K562 (cell line): Measurements from ENCODE around the gene KRTAP5-11. TPM values are rescaled to one million over a fixed set of nuclear protein-coding genes. Genes with fewer than 3 reads are reported as not detected.
"Not testable (repeated sequence)": the region's sequence is repeated elsewhere in the genome, so short reads cannot be mapped to it uniquely, and the experiment has no call there.

Source experiments
- ATAC-seq: fragments of 200-7000 bp; cut with Tn5 transposase; 3 replicates; pipeline ENCODE4 v1.9.1; 2020; ENCODE audit warnings: moderate library complexity
- BruUV-seq: library from RNA; stranded (reverse); fragments of 400-500 nt; replicated peaks from 2 replicates; lab custom pipeline; 2021; lab: Mats Ljungman, UMichigan
- CTCF ChIA-PET: fragments of 300-600 bp; formaldehyde crosslinking; extraction: SDS; loops from one replicate; lab custom pipeline; 2021; ENCODE audit warnings: low intra/inter-chr PET ratio; lab: Yijun Ruan, JAX
- POLR2A ChIA-PET: fragments of 300-600, 350-650 bp; sonication (Branson Sonifier 250); formaldehyde crosslinking; extraction: SDS; loops from one replicate; lab custom pipeline; 2021; ENCODE audit warnings: antibody characterized with exemption, inconsistent platforms; lab: Yijun Ruan, JAX
- DNase-seq, 4 experiments: peaks; one replicate each; pipeline versions ENCODE4 v3.0.0 to v3.0.0-alpha.2; 2011 to 2018; ENCODE audit warnings: low spot score in 3 of 4, mixed read lengths in 3 of 4; ENCODE audit errors: extremely low read depth in 1 of 4
- FAIRE-seq: peaks from 2 replicates; lab custom pipeline; 2011; peaks lifted over from hg19 to GRCh38; lab: Jason Lieb, UNC
- H2AFZ ChIP-seq: 2 replicates; pipeline ENCODE4 v1.6.0; 2011; ENCODE audit warnings: low read depth, low read length, control low read depth, inconsistent platforms
- H3K27ac ChIP-seq: fragments of 200-600 bp; 3 replicates; pipeline ENCODE4 v1.8.0; 2011; ENCODE audit warnings: low read depth, mild to moderate bottlenecking, control low read depth, inconsistent platforms, low read length, moderate library complexity, mixed read lengths; ENCODE audit errors: extremely low read depth
- H3K27me3 ChIP-seq, 2 experiments: fragments of 300-600 bp in 1 of 2; 2 replicates in 1 of 2; 3 replicates in 1 of 2; pipeline versions ENCODE4 v1.6.0 to v1.8.0; 2011; ENCODE audit warnings: inconsistent platforms in 2 of 2, low read length in 2 of 2, mild to moderate bottlenecking in 1 of 2, mixed read lengths in 1 of 2, moderate library complexity in 1 of 2; ENCODE audit not compliant: control insufficient read depth in 2 of 2, insufficient read depth in 2 of 2
- H3K36me3 ChIP-seq: fragments of 300-600 bp; 3 replicates; pipeline ENCODE4 v1.8.0; 2011; ENCODE audit warnings: mild to moderate bottlenecking, low read length, inconsistent platforms; ENCODE audit not compliant: control insufficient read depth, insufficient read depth
- H3K4me1 ChIP-seq, 2 experiments: fragments of 200-600 bp in 1 of 2; replicated peaks in 1 of 2; 2 replicates in 1 of 2; 3 replicates in 1 of 2; pipeline versions ENCODE4 v1.5.1 to v1.8.0; 2011; ENCODE audit warnings: inconsistent platforms in 2 of 2, low read length in 2 of 2, mild to moderate bottlenecking in 1 of 2, mixed read lengths in 1 of 2, moderate library complexity in 1 of 2; ENCODE audit not compliant: control insufficient read depth in 2 of 2, insufficient read depth in 2 of 2
- H3K4me2 ChIP-seq: 2 replicates; pipeline ENCODE4 v1.6.1; 2011; ENCODE audit warnings: low read length, control low read depth, inconsistent platforms, mixed read lengths; ENCODE audit not compliant: insufficient read depth
- H3K4me3 ChIP-seq: fragments of 200-600 bp; sonication (generic), shearing (Covaris generic); 2 replicates; pipeline ENCODE4 v1.5.1; 2016; ENCODE audit warnings: control low read depth, inconsistent platforms
- H3K79me2 ChIP-seq: fragments of 200-600 bp; 3 replicates; pipeline ENCODE4 v1.8.0; 2011; ENCODE audit warnings: low read length, inconsistent platforms; ENCODE audit not compliant: control insufficient read depth, insufficient read depth
- H3K9ac ChIP-seq, 2 experiments: 2 replicates each; pipeline versions ENCODE4 v1.6.0 to v1.6.1; 2011; ENCODE audit warnings: low read depth in 2 of 2, low read length in 2 of 2, control low read depth in 1 of 2, inconsistent platforms in 1 of 2, mild to moderate bottlenecking in 1 of 2, mixed read lengths in 1 of 2; ENCODE audit not compliant: insufficient read depth in 1 of 2
- H3K9me1 ChIP-seq: one replicate; pipeline ENCODE4 v1.6.0; 2011; ENCODE audit warnings: inconsistent platforms, mild to moderate bottlenecking, low read length, moderate library complexity; ENCODE audit not compliant: control insufficient read depth, insufficient read depth
- H3K9me3 ChIP-seq: replicated peaks from 2 replicates; pipeline ENCODE4 v1.5.1; 2011; ENCODE audit warnings: low read depth, low read length, inconsistent platforms; ENCODE audit not compliant: control insufficient read depth, insufficient read depth
- H4K20me1 ChIP-seq: replicated peaks from 2 replicates; pipeline ENCODE4 v1.6.1; 2011; ENCODE audit warnings: low read length, inconsistent platforms, mixed read lengths; ENCODE audit not compliant: control insufficient read depth, insufficient read depth
- E2F4 ChIP-seq: sonication (generic); formaldehyde crosslinking; IDR thresholded peaks from 2 replicates; pipeline ENCODE4 v1.8.0; 2022; ENCODE audit warnings: mild to moderate bottlenecking, low read depth, missing genetic modification reagents
- JUN ChIP-seq, 2 experiments: sonication (generic) in 1 of 2; formaldehyde crosslinking in 1 of 2; IDR thresholded peaks; 2 replicates each; pipeline versions ENCODE4 v1.6.1 to v1.8.0; 2012 to 2022; ENCODE audit warnings: borderline replicate concordance in 2 of 2, mild to moderate bottlenecking in 2 of 2, improper control_type of control experiment in 1 of 2, low read depth in 1 of 2, low read length in 1 of 2, missing genetic modification reagents in 1 of 2
- MAFG ChIP-seq: fragments of 450-650 bp; conservative IDR thresholded peaks from 2 replicates; pipeline ENCODE4 v1.6.1; 2016; ENCODE audit warnings: missing genetic modification characterization, missing compliant biosample characterization
- POLR2G ChIP-seq: fragments of 200-400 bp; formaldehyde crosslinking; IDR thresholded peaks from 2 replicates; pipeline ENCODE4 v1.6.1; 2017; ENCODE audit warnings: low read depth, mild to moderate bottlenecking, antibody characterized with exemption, low read length, moderate library complexity
- SMAD2 ChIP-seq: fragments of 150-350 bp; IDR thresholded peaks from 2 replicates; pipeline ENCODE4 v1.6.1; 2014; ENCODE audit warnings: low read depth, mild to moderate bottlenecking, low read length
- ZNF785 ChIP-seq: fragments of 250-450 bp; sonication (Bioruptor Pico); IDR thresholded peaks from 2 replicates; pipeline ENCODE4 v1.4.0; 2020; ENCODE audit warnings: mild to moderate bottlenecking
- WGBS: fragments of 100-300 bp; shearing (Covaris generic); methylation state at CpG from one replicate; pipeline ENCODE4 v1.1.6; 2016; ENCODE audit warnings: low coverage, mixed read lengths; ENCODE audit not compliant: insufficient coverage; ENCODE audit errors: missing lambda C conversion rate; 5-methylcytosine and 5-hydroxymethylcytosine counted together
- in situ Hi-C: fragments of 300-500 bp; cut with MboI; formaldehyde crosslinking; loops from 4 replicates; pipeline ENCODE4 v1.15.0; 2018; ENCODE audit warnings: inconsistent platforms, mixed read lengths
- intact Hi-C: fragments of 100-400 bp; cut with micrococcal nuclease; formaldehyde crosslinking; loops from 2 replicates; pipeline ENCODE4 v1.14.2; 2022
- polyA plus RNA-seq, 8 experiments: library from polyadenylated mRNA; depleted of rRNA in 4 of 8; stranded (reverse) in 5 of 8; unstranded in 3 of 8; fragments of >200 nt; fragmentation: Nextera tagmentation in 2 of 8; fragmentation: Illumina TruSeq in 1 of 8; extraction: Ambion mirVana in 2 of 8; extraction: Trizol in 1 of 8; gene quantifications; 2 replicates each; pipeline versions ENCODE4 v1.2.1 to v1.2.3, GENCODE V29; 2011 to 2014; ENCODE audit warnings: inconsistent platforms in 1 of 8, missing spikeins in 1 of 8
- total RNA-seq, 7 experiments: library from RNA; depleted of rRNA in 6 of 7; stranded (reverse); fragments of >200 nt in 6 of 7; fragmentation: Illumina TruSeq in 2 of 7; extraction: Trizol in 2 of 7; gene quantifications; 2 replicates each; pipeline versions ENCODE4 v1.2.1 to v1.2.3, GENCODE V29; 2011 to 2021; ENCODE audit warnings: low replicate concordance in 1 of 7
- TF ChIP-seq, protein P1 (sequence below): sonication (generic); formaldehyde crosslinking; IDR thresholded peaks from 2 replicates; pipeline ENCODE4 v1.8.1; 2023; ENCODE audit warnings: mild to moderate bottlenecking, missing genetic modification reagents

The KRTAP5-11 gene
- total and polyA plus RNA-seq, 9 of the 15 experiments (the other 6 are each of a cell fraction or from before 2014, with no cell fraction given) = not detected

- H3K4me2 ChIP-seq, ATAC-seq, H3K4me3 ChIP-seq, DNase-seq, BruUV-seq, H3K9me3 ChIP-seq, CTCF ChIA-PET, H3K9ac ChIP-seq, FAIRE-seq, in situ Hi-C loops, H3K36me3 ChIP-seq, H2AFZ ChIP-seq, H3K27ac ChIP-seq, H3K79me2 ChIP-seq, H3K9me1 ChIP-seq, H4K20me1 ChIP-seq, H3K4me1 ChIP-seq: not testable (repeated sequence)
- peaks cover 36 to 52% of the 10 kb centered on the region in 2 experiments; a peak in 3 of 5 replicates for H3K27me3 ChIP-seq
- POLR2A ChIA-PET = interaction anchor here (0.7 kb wide), 1 partner anchor 155 kb away, joined by 3 read pairs; no protein-coding TSS in a partner anchor
- 4% methylated on average over 10 of the region's 11 CpGs for WGBS
- intact Hi-C loops = loop anchor here (10.0 kb wide), 1 partner anchor 95 kb away; the partner anchor contains the start of gene DHCR7
Observed at GRCh38 chr11:71539971-71540370, 42.7 kb downstream of the KRTAP5-11 start.

- in situ Hi-C loops (no loop called here), intact Hi-C loops (loop anchor here (10.0 kb wide), 1 partner anchor 94 kb away; the partner anchor contains the start of gene DHCR7)
- no peaks in the 10 kb centered on the region for H3K36me3 ChIP-seq
- H3K9me3 ChIP-seq = peaks cover 2% of the 10 kb centered on the region; the same call in 1 of the 2 replicates
- peaks cover 2 to 4% of the 10 kb centered on the region in 2 experiments; a peak in 4 of 5 replicates for H3K4me1 ChIP-seq
- H3K9me1 ChIP-seq = no peaks in the 10 kb centered on the region
- H3K79me2 ChIP-seq = no peaks in the 10 kb centered on the region
- ChIA-PET POLR2A (interaction anchor here (1.5 kb wide), 1 partner anchor 11 kb away, joined by 5 read pairs; no protein-coding TSS in a partner anchor), CTCF (no interaction called here)
- WGBS = 2% methylated on average over 11 of the region's 11 CpGs
- H3K9ac ChIP-seq = no peak overlapping the region
- H3K27ac ChIP-seq = no peak overlapping the region
- H3K27me3 ChIP-seq = peaks cover 34 to 52% of the 10 kb centered on the region in 2 experiments; a peak in 3 of 5 replicates
- ATAC-seq (no peak), DNase-seq (no peak), FAIRE-seq (no peak)
- H3K4me2 ChIP-seq = no peak overlapping the region
- H2AFZ ChIP-seq = no peak overlapping the region
- H3K4me3 ChIP-seq = no peak overlapping the region
- no peaks in the 10 kb centered on the region for H4K20me1 ChIP-seq
- no TSS peak for BruUV-seq
- TF ChIP-seq JUN (IDR thresholded peaks at IDR 0.05; ENCODE audit: borderline replicate concordance, low read depth, low read length) (no peak), JUN (CRISPR knock-in tag; IDR thresholded peaks at IDR 0.05; ENCODE audit: borderline replicate concordance) (no peak), ZNF785 (CRISPR knock-in tag) (no peak), POLR2G (no peak), SMAD2 (no peak), MAFG (tag) (no peak), E2F4 (CRISPR knock-in tag) (no peak)
- TF ChIP-seq, protein P1, sequence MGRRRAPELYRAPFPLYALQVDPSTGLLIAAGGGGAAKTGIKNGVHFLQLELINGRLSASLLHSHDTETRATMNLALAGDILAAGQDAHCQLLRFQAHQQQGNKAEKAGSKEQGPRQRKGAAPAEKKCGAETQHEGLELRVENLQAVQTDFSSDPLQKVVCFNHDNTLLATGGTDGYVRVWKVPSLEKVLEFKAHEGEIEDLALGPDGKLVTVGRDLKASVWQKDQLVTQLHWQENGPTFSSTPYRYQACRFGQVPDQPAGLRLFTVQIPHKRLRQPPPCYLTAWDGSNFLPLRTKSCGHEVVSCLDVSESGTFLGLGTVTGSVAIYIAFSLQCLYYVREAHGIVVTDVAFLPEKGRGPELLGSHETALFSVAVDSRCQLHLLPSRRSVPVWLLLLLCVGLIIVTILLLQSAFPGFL = no peak
Observed at GRCh38 chr11:71539017-71539416, 43.7 kb downstream of the KRTAP5-11 start.
